Activated CD4-positive, alpha-beta memory T cell treated with anti-CD3 and anti-CD28 coated beads for 36 hours (primary cell): ENCODE data around the gene SERPINB8. TPM values are rescaled to one million over a fixed set of nuclear protein-coding genes. Genes with fewer than 3 reads are reported as not detected.

Experiments used
- CTCF ChIA-PET: fragments of 350-600 bp; sonication (Branson Sonifier 250); formaldehyde crosslinking; loops from one replicate; lab custom pipeline; 2021; ENCODE audit warnings: antibody characterized with exemption, inconsistent platforms; lab: Charles Lee
- POLR2A ChIA-PET: fragments of 350-600 bp; sonication (Branson Sonifier 250); formaldehyde crosslinking; loops from one replicate; lab custom pipeline; 2021; ENCODE audit warnings: antibody characterized with exemption; lab: Charles Lee
- DNase-seq: peaks from one replicate; pipeline ENCODE4 v3.0.0-alpha.2; 2020
- H3K27ac Mint-ChIP-seq: one replicate; pipeline ENCODE4 v1.8.0; 2021; ENCODE audit warnings: mixed read lengths
- H3K27me3 Mint-ChIP-seq: one replicate; pipeline ENCODE4 v1.8.0; 2021; ENCODE audit warnings: mixed read lengths
- H3K36me3 Mint-ChIP-seq: one replicate; pipeline ENCODE4 v1.8.0; 2021; ENCODE audit warnings: mixed read lengths
- H3K4me1 Mint-ChIP-seq: one replicate; pipeline ENCODE4 v1.8.0; 2021; ENCODE audit warnings: low read depth, mixed read lengths
- H3K4me3 Mint-ChIP-seq: one replicate; pipeline ENCODE4 v1.8.0; 2021; ENCODE audit warnings: mild to moderate bottlenecking, mixed read lengths
- H3K9me3 Mint-ChIP-seq: one replicate; pipeline ENCODE4 v1.8.0; 2021; ENCODE audit warnings: mixed read lengths
- intact Hi-C: fragments of 100-400 bp; cut with micrococcal nuclease; formaldehyde crosslinking; loops from one replicate; pipeline ENCODE4 v1.15.1; 2023
- total RNA-seq, 2 experiments: library from RNA; stranded (reverse); gene quantifications; one replicate each; pipeline ENCODE4 v1.2.3, GENCODE V29; 2021

The SERPINB8 gene
- total RNA-seq, 2 experiments from 2014 or later, result 14.6 to 14.9 TPM

GRCh38 chr18:63947051-63947790 lies 22.7 kb upstream of the SERPINB8 start:
- intact Hi-C loops, result no loop called here

GRCh38 chr18:63949068-63949737 lies 20.7 kb upstream of the SERPINB8 start, which contains the start of gene HMSD:
HMSD (plus strand) TSS chr18:63949301; CDS start chr18:63953456, 4,155 bp downstream.
- H3K27ac Mint-ChIP-seq, result peak within 1 kb of the TSS; percentile 86
- peaks cover 6% of the 10 kb centered on the region for H3K36me3 Mint-ChIP-seq
- peak within 1 kb of the TSS; percentile 85 for H3K4me3 Mint-ChIP-seq
- ChIA-PET CTCF (interaction anchor here (0.8 to 1.6 kb wide), 4 partner anchors 11 to 35 kb away, joined by 3 to 5 read pairs (median 4); partner anchors contain the start of gene SERPINB8), POLR2A (interaction anchor here (0.9 kb wide), 1 partner anchor 22 kb away, joined by 3 read pairs; no protein-coding TSS in a partner anchor)
- DNase-seq, result peak; percentile 88
- intact Hi-C loops, result no loop called here
- H3K4me1 Mint-ChIP-seq, result peaks cover 45% of the 10 kb centered on the region
- H3K9me3 Mint-ChIP-seq, result peaks cover 5% of the 10 kb centered on the region
- peaks cover 13% of the 10 kb centered on the region for H3K27me3 Mint-ChIP-seq

More at GRCh38 chr18:63947051-63947790, 22.7 kb upstream of the SERPINB8 start:
- no peak for DNase-seq
- Mint-ChIP-seq H3K4me1 (peaks cover 39% of the 10 kb centered on the region), H3K4me3 (no peak overlapping the region), H3K27me3 (peaks cover 20% of the 10 kb centered on the region), H3K36me3 (no peaks in the 10 kb centered on the region), H3K27ac (no peak overlapping the region), H3K9me3 (peaks cover 5% of the 10 kb centered on the region)
- CTCF ChIA-PET, result interaction anchor here (0.8 kb wide), 1 partner anchor 11 kb away, joined by 3 read pairs; no protein-coding TSS in a partner anchor
- POLR2A ChIA-PET, result no interaction called here

- POLR2A ChIA-PET, result interaction anchor here (1.2 kb wide), 1 partner anchor 11 kb away, joined by 3 read pairs; no protein-coding TSS in a partner anchor
- peak overlapping the region; percentile 36 for H3K4me3 Mint-ChIP-seq
- CTCF ChIA-PET, result interaction anchor here (0.9 to 1.3 kb wide), 4 partner anchors 12 to 1627 kb away, joined by 3 to 13 read pairs (median 4); no protein-coding TSS in a partner anchor
- peaks cover 5% of the 10 kb centered on the region for H3K9me3 Mint-ChIP-seq
- H3K4me1 Mint-ChIP-seq, result peaks cover 45% of the 10 kb centered on the region
- H3K27me3 Mint-ChIP-seq, result peaks cover 14% of the 10 kb centered on the region
- H3K36me3 Mint-ChIP-seq, result peaks cover 16% of the 10 kb centered on the region
- peak overlapping the region; percentile 55 for H3K27ac Mint-ChIP-seq
- intact Hi-C loops, result loop anchor here (1.0 to 10.0 kb wide), 9 partner anchors 11 to 1445 kb away; partner anchors contain the start of genes KDSR and VPS4B
- DNase-seq, result peak; percentile 54
Observed at GRCh38 chr18:63951302-63951705, 18.6 kb upstream of the SERPINB8 start.

GRCh38 chr18:63953811-63954210 lies 16.1 kb upstream of the SERPINB8 start:
- Mint-ChIP-seq H3K4me3 (no peak overlapping the region), H3K27me3 (peaks cover 17% of the 10 kb centered on the region), H3K36me3 (peaks cover 19% of the 10 kb centered on the region), H3K27ac (no peak overlapping the region), H3K9me3 (peaks cover 5% of the 10 kb centered on the region), H3K4me1 (peaks cover 32% of the 10 kb centered on the region)
- CTCF ChIA-PET, result interaction anchor here (0.6 to 4.0 kb wide), 2 partner anchors 10 to 436 kb away, joined by 4 to 35 read pairs; no protein-coding TSS in a partner anchor
- intact Hi-C loops, result loop anchor here (5.0 to 10.0 kb wide), 4 partner anchors 532 to 1109 kb away; partner anchors contain the start of genes KDSR and VPS4B
- POLR2A ChIA-PET, result no interaction called here
- no peak for DNase-seq

GRCh38 chr18:63956755-63957154 lies 13.1 kb upstream of the SERPINB8 start:
- CTCF ChIA-PET, result no interaction called here
- H3K27me3 Mint-ChIP-seq, result peaks cover 30% of the 10 kb centered on the region
- H3K4me1 Mint-ChIP-seq, result peaks cover 12% of the 10 kb centered on the region
- peaks cover 21% of the 10 kb centered on the region for H3K36me3 Mint-ChIP-seq
- H3K4me3 Mint-ChIP-seq, result no peak overlapping the region
- POLR2A ChIA-PET, result no interaction called here
- H3K9me3 Mint-ChIP-seq, result peaks cover under 1% of the 10 kb centered on the region
- intact Hi-C loops, result loop anchor here (10.0 kb wide), 2 partner anchors 592 to 1112 kb away; partner anchors contain the start of gene KDSR
- no peak for DNase-seq
- no peak overlapping the region for H3K27ac Mint-ChIP-seq

- CTCF ChIA-PET, result interaction anchor here (1.1 to 1.4 kb wide), 3 partner anchors 14 to 33 kb away, joined by 4 to 6 read pairs (median 4); no protein-coding TSS in a partner anchor
- Mint-ChIP-seq H3K27ac (no peak overlapping the region), H3K36me3 (peaks cover 5% of the 10 kb centered on the region), H3K4me1 (peaks cover 17% of the 10 kb centered on the region), H3K4me3 (no peak overlapping the region), H3K27me3 (peaks cover 20% of the 10 kb centered on the region), H3K9me3 (no peaks in the 10 kb centered on the region)
- DNase-seq, result no peak
- POLR2A ChIA-PET, result no interaction called here
- intact Hi-C loops, result no loop called here
Observed at GRCh38 chr18:63960891-63961290, 9.0 kb upstream of the SERPINB8 start.

GRCh38 chr18:63961435-63961980 lies 8.4 kb upstream of the SERPINB8 start:
- Mint-ChIP-seq H3K9me3 (no peaks in the 10 kb centered on the region), H3K4me1 (peaks cover 17% of the 10 kb centered on the region), H3K27me3 (peaks cover 20% of the 10 kb centered on the region), H3K4me3 (no peak overlapping the region), H3K36me3 (peaks cover 5% of the 10 kb centered on the region), H3K27ac (no peak overlapping the region)
- POLR2A ChIA-PET, result interaction anchor here (1.2 kb wide), 1 partner anchor 10 kb away, joined by 3 read pairs; no protein-coding TSS in a partner anchor
- DNase-seq, result no peak
- intact Hi-C loops, result no loop called here
- CTCF ChIA-PET, result interaction anchor here (0.6 to 3.8 kb wide), 6 partner anchors 9 to 33 kb away, joined by 3 to 48 read pairs (median 17); no protein-coding TSS in a partner anchor

- Mint-ChIP-seq H3K4me3 (no peak overlapping the region), H3K27me3 (peaks cover 15% of the 10 kb centered on the region), H3K4me1 (peaks cover 14% of the 10 kb centered on the region), H3K9me3 (no peaks in the 10 kb centered on the region), H3K27ac (no peak overlapping the region), H3K36me3 (peaks cover 2% of the 10 kb centered on the region)
- POLR2A ChIA-PET, result interaction anchor here (0.7 to 1.2 kb wide), 2 partner anchors 11 to 33 kb away, joined by 3 read pairs; no protein-coding TSS in a partner anchor
- intact Hi-C loops, result loop anchor here (1.0 to 2.0 kb wide), 2 partner anchors 11 to 33 kb away; no protein-coding TSS in a partner anchor
- no peak for DNase-seq
- CTCF ChIA-PET, result interaction anchor here (0.6 to 3.8 kb wide), 8 partner anchors 8 to 444 kb away, joined by 3 to 48 read pairs (median 17); no protein-coding TSS in a partner anchor
Observed at GRCh38 chr18:63962137-63962536, 7.7 kb upstream of the SERPINB8 start.

GRCh38 chr18:63963615-63964256 lies 6.1 kb upstream of the SERPINB8 start:
- Mint-ChIP-seq H3K27me3 (peaks cover 13% of the 10 kb centered on the region), H3K27ac (no peak overlapping the region), H3K4me1 (peaks cover 14% of the 10 kb centered on the region), H3K4me3 (no peak overlapping the region), H3K36me3 (peaks cover 5% of the 10 kb centered on the region), H3K9me3 (no peaks in the 10 kb centered on the region)
- peak; percentile 61 for DNase-seq
- CTCF ChIA-PET, result interaction anchor here (0.6 to 3.8 kb wide), 22 partner anchors 10 to 448 kb away, joined by 3 to 48 read pairs (median 5); no protein-coding TSS in a partner anchor
- intact Hi-C loops, result loop anchor here (1.0 to 2.0 kb wide), 3 partner anchors 12 to 31 kb away; no protein-coding TSS in a partner anchor
- POLR2A ChIA-PET, result no interaction called here

- ChIA-PET POLR2A (no interaction called here), CTCF (interaction anchor here (2.0 to 3.8 kb wide), 5 partner anchors 10 to 29 kb away, joined by 11 to 48 read pairs (median 21); no protein-coding TSS in a partner anchor)
- no peak for DNase-seq
- Mint-ChIP-seq H3K27ac (no peak overlapping the region), H3K4me1 (peaks cover 24% of the 10 kb centered on the region), H3K27me3 (peaks cover 5% of the 10 kb centered on the region), H3K36me3 (peaks cover 3% of the 10 kb centered on the region), H3K9me3 (no peaks in the 10 kb centered on the region), H3K4me3 (no peak overlapping the region)
- intact Hi-C loops, result no loop called here
Observed at GRCh38 chr18:63964908-63965307, 5.0 kb upstream of the SERPINB8 start.
